K562 (cell line): ENCODE results near the gene IL12RB2. TPM values are rescaled to one million over a fixed set of nuclear protein-coding genes. Genes with fewer than 3 reads are reported as not detected.
A peak's percentile ranks its signal among the peaks of the same experiment; 100 is the strongest.

ENCODE experiments used
- EP300 ChIP-seq: IDR thresholded peaks from 2 replicates; pipeline ENCODE4 v1.6.1; 2012; ENCODE audit warnings: low read length, improper control_type of control experiment
- EWSR1 ChIP-seq: fragments of 450-650 bp; IDR thresholded peaks from 2 replicates; pipeline ENCODE4 v1.6.1; 2018; ENCODE audit warnings: borderline replicate concordance, mild to moderate bottlenecking, low read depth, moderate library complexity; ENCODE audit not compliant: partially characterized antibody
- GTF2F1 ChIP-seq: IDR thresholded peaks from 2 replicates; pipeline ENCODE4 v1.6.1; 2011; ENCODE audit warnings: low read depth, low read length, improper control_type of control experiment
- HDAC2 ChIP-seq: fragments of 450-650 bp; IDR thresholded peaks from 2 replicates; pipeline ENCODE4 v1.6.1; 2016; ENCODE audit warnings: mild to moderate bottlenecking
- HLTF ChIP-seq: fragments of 450-650 bp; IDR thresholded peaks from 2 replicates; pipeline ENCODE4 v1.6.1; 2016
- MYC ChIP-seq, 2 experiments: fragments of 250-450 bp in 1 of 2; sonication (Bioruptor Pico) in 1 of 2; IDR thresholded peaks; 2 replicates each; pipeline versions ENCODE4 v1.5.1 to v1.6.1; 2012 to 2021; ENCODE audit warnings: low read depth in 2 of 2, borderline replicate concordance in 1 of 2, improper control_type of control experiment in 1 of 2, low read length in 1 of 2, mild to moderate bottlenecking in 1 of 2, moderate library complexity in 1 of 2
- NONO ChIP-seq, 2 experiments: fragments of 200-400 bp in 1 of 2; fragments of 450-650 bp in 1 of 2; formaldehyde crosslinking in 1 of 2; IDR thresholded peaks; 2 replicates each; pipeline ENCODE4 v1.6.1; 2017; ENCODE audit warnings: low read depth in 2 of 2, mild to moderate bottlenecking in 2 of 2, moderate library complexity in 2 of 2, low read length in 1 of 2
- PHF20 ChIP-seq: fragments of 450-650 bp; IDR thresholded peaks from 2 replicates; pipeline ENCODE4 v1.6.1; 2018; ENCODE audit not compliant: partially characterized antibody
- TAF1 ChIP-seq: IDR thresholded peaks from 2 replicates; pipeline ENCODE4 v1.6.1; 2011; ENCODE audit warnings: mild to moderate bottlenecking, low read length, moderate library complexity; ENCODE audit not compliant: insufficient read depth, control insufficient read depth, severe bottlenecking; ENCODE audit errors: extremely low read depth
- TAF7 ChIP-seq: fragments of 450-650 bp; IDR thresholded peaks from 2 replicates; pipeline ENCODE4 v1.6.1; 2016; ENCODE audit warnings: missing genetic modification characterization, missing compliant biosample characterization
- TAF9B ChIP-seq: fragments of 450-650 bp; IDR thresholded peaks from 2 replicates; pipeline ENCODE4 v1.6.1; 2018; ENCODE audit warnings: mild to moderate bottlenecking; ENCODE audit not compliant: partially characterized antibody
- ZBED1 ChIP-seq: IDR thresholded peaks from 2 replicates; pipeline ENCODE4 v1.6.1; 2014
- ZNF12 ChIP-seq: sonication (generic); formaldehyde crosslinking; IDR thresholded peaks from 2 replicates; pipeline ENCODE4 v1.4.0; 2020; ENCODE audit warnings: mild to moderate bottlenecking, missing genetic modification reagents
- ZNF239 ChIP-seq: fragments of 250-450 bp; sonication (Bioruptor Pico); IDR thresholded peaks from 2 replicates; pipeline ENCODE4 v1.4.0; 2020; ENCODE audit warnings: mild to moderate bottlenecking
- polyA plus RNA-seq, 8 experiments: library from polyadenylated mRNA; depleted of rRNA in 4 of 8; stranded (reverse) in 5 of 8; unstranded in 3 of 8; fragments of >200 nt; fragmentation: Nextera tagmentation in 2 of 8; fragmentation: Illumina TruSeq in 1 of 8; extraction: Ambion mirVana in 2 of 8; extraction: Trizol in 1 of 8; gene quantifications; 2 replicates each; pipeline versions ENCODE4 v1.2.1 to v1.2.3, GENCODE V29; 2011 to 2014; ENCODE audit warnings: inconsistent platforms in 1 of 8, missing spikeins in 1 of 8
- total RNA-seq, 7 experiments: library from RNA; depleted of rRNA in 6 of 7; stranded (reverse); fragments of >200 nt in 6 of 7; fragmentation: Illumina TruSeq in 2 of 7; extraction: Trizol in 2 of 7; gene quantifications; 2 replicates each; pipeline versions ENCODE4 v1.2.1 to v1.2.3, GENCODE V29; 2011 to 2021; ENCODE audit warnings: low replicate concordance in 1 of 7
- TF ChIP-seq, protein P1 (sequence below), 2 experiments: fragments of 450-650 bp in 1 of 2; IDR thresholded peaks; 2 replicates each; pipeline ENCODE4 v1.6.1; 2011 to 2017; ENCODE audit warnings: low read depth in 2 of 2, antibody characterized with exemption in 1 of 2, borderline replicate concordance in 1 of 2, low read length in 1 of 2, mild to moderate bottlenecking in 1 of 2, mixed read lengths in 1 of 2; ENCODE audit not compliant: control insufficient read depth in 1 of 2
- TF ChIP-seq, protein P2 (sequence below), 2 experiments: fragments of 200-800 bp in 1 of 2; sonication (Bioruptor generic) in 1 of 2; sonication (generic) in 1 of 2; formaldehyde crosslinking in 1 of 2; IDR thresholded peaks in 1 of 2; conservative IDR thresholded peaks in 1 of 2; 2 replicates each; pipeline versions ENCODE4 v1.5.0 to v1.6.1; 2016 to 2020; ENCODE audit warnings: missing compliant biosample characterization in 1 of 2, missing genetic modification characterization in 1 of 2, missing genetic modification reagents in 1 of 2
- TF ChIP-seq, protein P3 (sequence below): IDR thresholded peaks from 2 replicates; pipeline ENCODE4 v1.6.1; 2011; ENCODE audit not compliant: insufficient read length; ENCODE audit errors: extremely low read depth
- TF ChIP-seq, protein P4 (sequence below), 3 experiments: fragments of 200-800 bp in 1 of 3; sonication (Bioruptor generic) in 1 of 3; sonication (generic) in 1 of 3; formaldehyde crosslinking in 1 of 3; IDR thresholded peaks; 2 replicates each; pipeline versions ENCODE4 v1.6.1 to v1.8.0; 2016 to 2022; ENCODE audit warnings: mild to moderate bottlenecking in 2 of 3, missing compliant biosample characterization in 2 of 3, missing genetic modification characterization in 2 of 3, missing genetic modification reagents in 1 of 3

Gene IL12RB2
- total and polyA plus RNA-seq, 9 of the 15 experiments (the other 6 are each of a cell fraction or from before 2014, with no cell fraction given), result 0.39 to 3.3 (median 1.9) TPM

DNA sequence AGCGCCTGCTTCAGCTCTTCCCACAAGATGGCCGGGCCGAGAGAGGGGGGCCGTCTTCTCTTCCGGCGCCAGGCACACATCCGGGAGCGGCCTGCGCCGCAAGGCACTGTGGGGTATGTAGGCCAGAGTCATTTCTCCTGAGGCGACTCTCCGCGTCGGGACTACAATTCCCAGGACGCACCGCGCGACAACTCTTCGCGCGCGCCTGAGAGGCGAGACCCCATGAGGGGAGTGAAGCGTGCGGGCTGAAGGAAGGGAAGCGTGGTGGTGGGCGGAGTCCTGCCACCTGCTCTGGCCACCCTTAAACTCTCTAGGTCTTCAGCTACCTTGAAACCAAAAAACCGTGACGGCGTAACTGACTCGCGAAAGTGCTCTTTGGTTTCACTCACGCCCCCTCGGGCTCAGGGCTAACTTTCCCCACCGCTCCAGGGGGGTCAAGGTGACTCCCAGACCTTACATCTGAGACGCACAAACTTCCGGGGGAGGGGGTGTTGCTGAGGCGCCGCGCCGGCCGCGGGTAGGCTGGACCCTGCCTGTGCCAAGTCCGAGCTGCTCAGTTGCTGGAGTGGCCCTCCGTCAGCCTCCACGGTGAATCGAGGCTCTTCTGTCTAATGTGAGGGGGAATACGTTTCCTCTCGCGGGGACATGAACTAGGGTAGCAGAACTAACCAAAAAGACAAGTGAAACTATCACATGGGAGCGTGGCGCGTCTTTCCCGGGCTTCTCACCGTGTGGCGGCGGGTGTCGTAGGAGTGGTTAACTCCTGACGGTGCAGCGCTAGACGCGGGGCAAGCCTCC lies 122.9 kb downstream of the IL12RB2 start, which contains the start of gene SERBP1 (continued):
- TF ChIP-seq ZBED1 (peak; percentile 43; the same call in 1 of the 2 replicates), MYC (IDR thresholded peaks at IDR 0.05; ENCODE audit: low read depth, low read length) (peak; percentile 98), MYC (CRISPR knock-in tag; IDR thresholded peaks at IDR 0.05; ENCODE audit: borderline replicate concordance, low read depth) (peak; percentile 82), GTF2F1 (peak; percentile 72), HDAC2 (peak; percentile 83), ZNF239 (CRISPR knock-in tag) (no peak), PHF20 (peak; percentile 64), EWSR1 (no peak), TAF1 (peak; percentile 83), EP300 (peak; percentile 5; the same call in 1 of the 2 replicates), NONO (IDR thresholded peaks at IDR 0.05; ENCODE audit: low read depth in 2 of 2, low read length in 1 of 2) (no peak), TAF9B (peak; percentile 60), ZNF12 (peak; percentile 38; the same call in 1 of the 2 replicates), HLTF (peak; percentile 39; the same call in 1 of the 2 replicates), TAF7 (tag) (peak; percentile 47; the same call in 1 of the 2 replicates)
- TF ChIP-seq, protein P1, sequence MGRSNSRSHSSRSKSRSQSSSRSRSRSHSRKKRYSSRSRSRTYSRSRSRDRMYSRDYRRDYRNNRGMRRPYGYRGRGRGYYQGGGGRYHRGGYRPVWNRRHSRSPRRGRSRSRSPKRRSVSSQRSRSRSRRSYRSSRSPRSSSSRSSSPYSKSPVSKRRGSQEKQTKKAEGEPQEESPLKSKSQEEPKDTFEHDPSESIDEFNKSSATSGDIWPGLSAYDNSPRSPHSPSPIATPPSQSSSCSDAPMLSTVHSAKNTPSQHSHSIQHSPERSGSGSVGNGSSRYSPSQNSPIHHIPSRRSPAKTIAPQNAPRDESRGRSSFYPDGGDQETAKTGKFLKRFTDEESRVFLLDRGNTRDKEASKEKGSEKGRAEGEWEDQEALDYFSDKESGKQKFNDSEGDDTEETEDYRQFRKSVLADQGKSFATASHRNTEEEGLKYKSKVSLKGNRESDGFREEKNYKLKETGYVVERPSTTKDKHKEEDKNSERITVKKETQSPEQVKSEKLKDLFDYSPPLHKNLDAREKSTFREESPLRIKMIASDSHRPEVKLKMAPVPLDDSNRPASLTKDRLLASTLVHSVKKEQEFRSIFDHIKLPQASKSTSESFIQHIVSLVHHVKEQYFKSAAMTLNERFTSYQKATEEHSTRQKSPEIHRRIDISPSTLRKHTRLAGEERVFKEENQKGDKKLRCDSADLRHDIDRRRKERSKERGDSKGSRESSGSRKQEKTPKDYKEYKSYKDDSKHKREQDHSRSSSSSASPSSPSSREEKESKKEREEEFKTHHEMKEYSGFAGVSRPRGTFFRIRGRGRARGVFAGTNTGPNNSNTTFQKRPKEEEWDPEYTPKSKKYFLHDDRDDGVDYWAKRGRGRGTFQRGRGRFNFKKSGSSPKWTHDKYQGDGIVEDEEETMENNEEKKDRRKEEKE (IDR thresholded peaks at IDR 0.05; ENCODE audit: borderline replicate concordance in 1 of 2, control insufficient read depth in 1 of 2, low read depth in 2 of 2, low read length in 1 of 2), result 0 out of 4 replicates have a peak, but pooled peaks of 1 of the 2 experiments have one; percentile 38
- TF ChIP-seq, protein P2, sequence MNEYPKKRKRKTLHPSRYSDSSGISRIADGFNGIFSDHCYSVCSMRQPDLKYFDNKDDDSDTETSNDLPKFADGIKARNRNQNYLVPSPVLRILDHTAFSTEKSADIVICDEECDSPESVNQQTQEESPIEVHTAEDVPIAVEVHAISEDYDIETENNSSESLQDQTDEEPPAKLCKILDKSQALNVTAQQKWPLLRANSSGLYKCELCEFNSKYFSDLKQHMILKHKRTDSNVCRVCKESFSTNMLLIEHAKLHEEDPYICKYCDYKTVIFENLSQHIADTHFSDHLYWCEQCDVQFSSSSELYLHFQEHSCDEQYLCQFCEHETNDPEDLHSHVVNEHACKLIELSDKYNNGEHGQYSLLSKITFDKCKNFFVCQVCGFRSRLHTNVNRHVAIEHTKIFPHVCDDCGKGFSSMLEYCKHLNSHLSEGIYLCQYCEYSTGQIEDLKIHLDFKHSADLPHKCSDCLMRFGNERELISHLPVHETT (CRISPR knock-in tag; conservative IDR thresholded peaks at IDR 0.05 in 1 of 2, IDR thresholded peaks at IDR 0.05 in 1 of 2), result peak in 1 of 2 experiments; percentile 53; a peak in 1 of 4 replicates
- TF ChIP-seq, protein P3, sequence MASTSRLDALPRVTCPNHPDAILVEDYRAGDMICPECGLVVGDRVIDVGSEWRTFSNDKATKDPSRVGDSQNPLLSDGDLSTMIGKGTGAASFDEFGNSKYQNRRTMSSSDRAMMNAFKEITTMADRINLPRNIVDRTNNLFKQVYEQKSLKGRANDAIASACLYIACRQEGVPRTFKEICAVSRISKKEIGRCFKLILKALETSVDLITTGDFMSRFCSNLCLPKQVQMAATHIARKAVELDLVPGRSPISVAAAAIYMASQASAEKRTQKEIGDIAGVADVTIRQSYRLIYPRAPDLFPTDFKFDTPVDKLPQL, result peak; percentile 36
- TF ChIP-seq, protein P4, sequence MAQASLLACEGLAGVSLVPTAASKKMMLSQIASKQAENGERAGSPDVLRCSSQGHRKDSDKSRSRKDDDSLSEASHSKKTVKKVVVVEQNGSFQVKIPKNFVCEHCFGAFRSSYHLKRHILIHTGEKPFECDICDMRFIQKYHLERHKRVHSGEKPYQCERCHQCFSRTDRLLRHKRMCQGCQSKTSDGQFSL (CRISPR knock-in tag; IDR thresholded peaks at IDR 0.05), result peak; percentile 72
- TF ChIP-seq, protein P4 (tag; IDR thresholded peaks at IDR 0.05), result peak in 1 of 2 experiments; percentile 67; a peak in 1 of 4 replicates
